GM21737 (cell line): Measurements from ENCODE around the gene SAMD3.
"Not testable (repeated sequence)": the region's sequence is repeated elsewhere in the genome, so short reads cannot be mapped to it uniquely, and the experiment has no call there.

ENCODE experiments used
- ATAC-seq: cut with Tn5 transposase; IDR thresholded peaks from one replicate; pipeline ENCODE4 v1.9.1; 2021; ENCODE audit warnings: mild to moderate bottlenecking, moderate library complexity; ENCODE audit not compliant: unreplicated experiment

Gene SAMD3

DNA sequence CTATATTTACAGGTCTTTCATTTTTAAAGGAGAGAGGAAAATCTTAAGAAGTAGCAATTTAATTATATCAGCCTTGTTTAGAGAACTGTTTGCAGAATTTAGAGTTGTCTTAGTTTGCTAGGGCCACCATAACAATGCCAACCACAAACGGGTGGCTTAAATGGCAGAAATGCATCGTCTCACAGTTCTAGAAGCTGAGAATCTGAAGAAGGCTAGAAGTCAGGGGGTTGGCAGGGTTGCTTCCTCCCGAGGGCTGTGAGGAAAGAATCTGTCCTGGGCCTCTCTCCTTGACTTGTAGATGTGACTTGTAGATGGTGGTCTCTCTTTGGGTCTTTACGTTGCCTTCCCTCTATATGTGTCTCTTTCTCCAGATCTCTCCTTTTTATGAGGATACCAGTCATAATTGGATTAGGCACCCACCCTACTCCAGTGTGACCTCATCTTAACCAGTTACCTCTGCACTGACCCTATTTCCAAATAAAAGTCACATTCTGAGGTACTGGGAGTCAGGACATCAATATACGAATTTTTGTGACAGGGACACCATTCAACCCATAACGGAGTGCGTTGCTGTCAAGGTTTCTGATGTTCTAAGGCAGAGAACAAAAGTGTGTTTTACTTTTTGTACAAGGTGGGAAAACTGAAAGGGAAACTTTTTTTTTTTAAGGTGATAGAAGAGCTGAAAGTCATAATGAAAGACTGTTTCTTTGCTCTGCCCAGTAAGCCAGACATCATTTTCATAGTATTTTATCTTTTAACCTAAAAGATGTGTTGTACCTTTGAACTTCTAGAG, 84.4 kb downstream of the SAMD3 start:
- ATAC-seq: no peak

DNA sequence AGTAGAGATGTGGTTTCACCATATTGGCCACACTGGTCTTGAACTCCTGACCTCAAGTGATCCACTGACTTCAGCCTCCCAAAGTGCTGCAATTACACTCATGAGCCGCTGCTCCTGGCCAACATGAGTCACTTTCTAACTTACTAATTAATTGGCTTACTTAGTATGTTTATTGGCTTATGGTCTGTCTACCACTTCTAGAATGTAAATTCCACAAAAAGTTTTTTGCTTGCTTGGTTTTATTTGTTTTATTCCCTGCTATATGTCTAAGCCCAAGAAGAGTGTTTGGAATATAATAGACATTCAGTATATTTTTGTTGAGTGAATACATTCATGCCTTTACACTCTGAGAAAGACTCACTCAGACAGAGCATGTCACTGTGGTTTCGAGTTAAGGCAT, 86.0 kb downstream of the SAMD3 start:
- ATAC-seq: no peak

DNA sequence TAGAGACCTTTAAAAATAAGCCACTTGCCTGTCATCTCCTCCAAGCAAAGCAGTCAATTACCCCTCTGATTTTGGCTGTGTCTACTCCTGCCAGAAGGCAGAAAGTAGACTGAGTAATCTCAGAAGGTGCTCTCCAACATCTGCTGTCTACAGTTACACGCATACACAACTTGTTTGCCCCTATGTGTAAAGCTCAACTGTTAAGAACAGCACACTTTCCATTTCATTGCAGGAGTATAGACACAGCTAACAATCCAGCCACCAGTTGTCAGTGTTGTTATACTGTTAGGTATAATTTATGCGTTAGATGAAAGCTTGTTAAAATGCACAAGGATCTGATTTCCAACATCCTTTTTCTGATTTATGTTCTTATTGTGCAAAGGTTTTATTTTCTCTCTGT, 88.2 kb downstream of the SAMD3 start:
- ATAC-seq: no peak

DNA sequence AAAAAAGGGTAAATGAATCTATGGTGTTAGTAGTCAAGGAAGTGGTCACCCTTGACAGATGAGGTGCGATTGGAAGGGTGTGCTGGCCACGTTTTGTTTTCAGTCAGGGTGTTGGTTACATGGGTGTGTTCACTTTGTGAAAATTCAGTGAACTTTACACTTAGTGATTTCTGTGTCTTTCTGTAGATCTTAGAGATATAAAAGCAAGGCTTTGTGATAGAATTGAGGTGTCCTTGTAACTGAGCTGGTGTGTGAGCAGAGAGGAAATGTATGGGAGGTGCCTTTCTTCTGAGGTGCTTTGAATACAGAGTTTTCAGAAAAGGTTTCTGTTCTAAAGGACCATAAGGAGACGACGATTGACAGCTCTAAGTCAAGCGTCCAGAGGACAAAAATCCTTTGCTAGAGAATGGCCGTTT, 90.5 kb downstream of the SAMD3 start:
- peak; percentile 73 for ATAC-seq

DNA sequence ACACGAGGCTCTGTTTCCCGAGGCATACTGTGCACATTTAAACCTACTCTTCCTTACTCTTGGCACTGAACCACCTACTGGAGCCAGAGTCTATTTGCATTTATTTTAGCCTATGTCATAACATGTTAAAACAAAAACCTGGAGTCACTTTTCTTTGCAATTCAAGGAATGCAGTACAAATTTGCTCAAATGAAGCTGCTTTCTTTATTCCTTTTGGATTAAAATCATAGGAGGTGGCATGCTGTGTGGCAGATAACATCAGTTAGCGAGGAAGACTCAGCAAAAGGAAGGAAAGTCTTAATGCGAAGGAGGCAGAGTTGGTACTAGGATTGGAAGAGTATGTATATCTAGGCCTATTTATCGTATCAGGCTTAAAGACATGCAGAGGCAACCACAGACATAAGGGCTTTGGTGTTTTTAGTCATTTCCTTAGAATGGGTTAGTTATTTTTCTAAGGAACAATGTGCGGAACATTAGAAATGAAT, 92.9 kb downstream of the SAMD3 start:
- ATAC-seq: no peak

DNA sequence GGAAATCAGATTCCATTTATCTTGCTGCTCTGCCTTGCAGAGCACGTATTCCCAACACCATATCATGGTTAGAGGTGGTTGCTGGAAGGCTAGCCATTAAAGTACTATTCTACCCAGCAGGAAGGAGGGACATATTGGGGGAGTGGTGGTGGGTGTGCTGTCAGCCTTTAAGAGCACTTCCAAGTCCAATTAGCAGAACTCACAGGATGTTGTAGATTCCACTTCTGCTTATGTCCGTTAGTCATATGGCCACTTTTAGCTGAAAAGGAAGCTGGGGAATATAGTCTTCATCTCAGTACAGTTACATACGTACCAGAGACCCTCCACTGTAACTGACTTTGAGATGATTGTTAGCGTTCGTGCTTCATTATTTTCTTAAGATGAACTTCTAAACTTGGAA, 94.4 kb downstream of the SAMD3 start:
- ATAC-seq: no peak

DNA sequence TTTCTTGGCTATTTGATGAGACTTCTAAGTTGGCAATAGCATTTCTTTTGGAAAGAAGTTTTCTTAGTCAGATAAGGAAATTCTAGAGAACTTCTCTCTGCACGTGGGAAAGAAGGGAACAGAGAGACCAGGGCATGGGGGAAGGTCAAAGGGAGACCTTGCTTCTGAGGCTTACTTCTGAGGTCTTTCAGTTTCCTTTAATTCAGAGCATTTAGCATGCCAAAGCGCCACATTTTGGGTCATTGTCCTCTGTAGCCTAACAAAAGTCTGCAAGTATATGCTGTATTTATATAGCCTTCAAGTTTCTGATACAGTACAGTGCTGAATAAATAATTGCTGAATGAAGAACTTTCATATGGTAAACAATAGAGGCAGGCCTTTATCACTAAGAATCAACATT, 95.6 kb downstream of the SAMD3 start:
- no peak for ATAC-seq

DNA sequence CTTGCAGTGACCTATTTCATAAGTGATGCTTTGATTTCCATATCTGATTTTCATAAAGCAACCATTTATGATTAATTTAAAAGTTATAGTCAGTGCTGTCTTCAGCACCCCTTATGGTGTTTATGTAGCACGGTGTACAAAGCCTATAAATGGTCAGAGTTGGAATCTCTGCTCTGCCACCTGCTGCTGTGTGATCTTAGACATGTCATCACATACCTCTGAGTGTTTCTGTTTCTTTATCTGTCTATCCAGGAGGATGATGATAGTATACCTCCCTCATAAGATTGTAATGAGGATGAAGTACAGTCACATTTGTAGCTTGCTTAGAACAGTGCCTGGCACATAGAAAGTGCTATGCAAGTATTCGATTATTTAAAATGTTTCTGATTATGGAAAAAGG, 100.5 kb downstream of the SAMD3 start:
- ATAC-seq: no peak

DNA sequence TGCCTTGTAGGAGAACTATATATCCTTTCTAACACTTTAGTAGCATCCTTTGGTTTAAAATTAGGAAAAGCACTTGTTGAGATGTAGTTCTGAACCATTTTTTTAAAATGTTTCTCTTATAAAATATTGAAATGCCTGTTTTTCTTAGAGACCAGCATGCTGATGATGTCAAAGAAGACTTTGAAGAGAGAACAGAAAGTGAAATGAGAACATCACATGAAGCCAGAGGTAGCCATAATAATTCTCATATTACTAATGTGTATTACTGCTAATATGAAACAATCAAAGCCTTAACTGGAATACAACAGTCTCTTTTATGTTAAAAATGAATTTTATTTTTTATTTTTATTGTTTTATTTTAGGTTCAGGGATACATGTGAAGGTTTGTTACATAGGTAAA, 102.0 kb downstream of the SAMD3 start:
- ATAC-seq: no peak

DNA sequence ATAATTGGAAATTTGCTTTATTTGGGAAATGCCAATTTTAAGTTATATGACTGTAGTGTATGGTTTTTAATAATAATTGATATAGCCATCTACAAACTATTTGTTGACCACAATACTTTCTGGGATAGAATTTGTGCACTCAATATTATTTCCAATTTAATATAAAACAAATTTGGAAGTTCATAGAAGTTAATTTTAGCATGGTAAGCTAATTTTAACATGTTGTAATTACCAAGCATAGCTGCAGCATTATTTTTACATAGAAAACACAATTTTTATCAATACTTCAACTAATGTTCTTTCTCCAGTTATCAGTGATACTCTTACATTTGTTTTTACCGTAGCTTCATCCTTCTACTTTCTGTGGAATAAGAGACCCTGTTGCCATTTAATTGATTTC, 103.5 kb downstream of the SAMD3 start:
- ATAC-seq: no peak

DNA sequence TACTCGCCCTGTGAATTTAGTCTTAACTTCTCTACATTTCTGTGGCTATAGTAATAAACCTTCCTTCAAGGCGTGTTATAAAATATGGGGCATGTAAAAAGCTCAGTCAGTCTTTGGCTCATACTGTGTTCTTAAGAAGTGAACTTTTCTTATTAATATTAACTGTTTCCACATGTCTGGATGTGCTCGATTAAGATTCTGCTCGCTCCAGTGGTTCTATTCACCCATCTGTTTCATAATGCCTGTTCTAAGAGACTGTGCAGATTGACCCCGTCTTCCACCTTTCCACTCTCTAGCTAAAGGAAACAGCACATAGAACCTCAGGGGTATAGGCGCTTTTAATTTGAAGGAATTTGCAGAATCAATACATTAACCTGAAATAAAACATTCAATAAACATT, 104.5 kb downstream of the SAMD3 start:
- ATAC-seq: no peak

DNA sequence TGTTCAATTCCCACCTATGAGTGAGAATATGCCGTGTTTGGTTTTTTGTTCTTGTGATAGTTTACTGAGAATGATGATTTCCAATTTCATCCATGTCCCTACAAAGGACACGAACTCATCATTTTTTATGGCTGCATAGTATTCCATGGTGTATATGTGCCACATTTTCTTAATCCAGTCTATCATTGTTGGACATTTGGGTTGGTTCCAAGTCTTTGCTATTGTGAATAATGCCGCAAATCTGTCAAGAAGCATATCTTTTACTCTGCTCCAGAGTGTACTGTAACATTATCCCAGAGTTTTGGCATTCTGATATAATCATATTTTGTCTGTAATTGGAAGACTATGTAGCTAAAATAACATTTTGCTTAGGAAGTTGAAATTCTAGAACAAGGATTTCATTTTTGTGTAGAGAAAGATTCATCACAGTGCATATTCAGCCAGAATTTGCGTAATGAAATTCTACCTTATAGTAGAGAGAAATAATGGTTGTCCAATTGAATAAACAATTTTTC, 105.5 kb downstream of the SAMD3 start:
- not testable (repeated sequence) for ATAC-seq

DNA sequence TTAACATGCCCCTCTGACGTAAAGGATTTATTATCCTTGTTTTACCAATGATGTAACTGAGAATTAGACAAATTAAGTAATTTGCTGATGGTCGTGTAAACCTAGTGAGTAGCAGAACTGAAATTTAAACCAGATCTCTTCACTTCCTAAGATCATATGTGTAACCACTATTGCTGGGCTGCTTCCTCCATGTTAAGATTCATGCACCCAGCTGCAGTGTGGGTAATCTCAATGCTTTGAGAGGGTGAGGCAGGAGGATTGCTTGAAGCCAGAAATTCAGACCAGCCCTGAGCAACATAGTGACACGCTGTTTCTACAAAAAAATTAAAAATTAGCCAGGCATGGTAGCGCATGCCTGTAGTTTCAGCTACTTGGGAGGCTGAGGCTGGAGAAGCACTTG, 106.5 kb downstream of the SAMD3 start:
- ATAC-seq: peak; percentile 43

DNA sequence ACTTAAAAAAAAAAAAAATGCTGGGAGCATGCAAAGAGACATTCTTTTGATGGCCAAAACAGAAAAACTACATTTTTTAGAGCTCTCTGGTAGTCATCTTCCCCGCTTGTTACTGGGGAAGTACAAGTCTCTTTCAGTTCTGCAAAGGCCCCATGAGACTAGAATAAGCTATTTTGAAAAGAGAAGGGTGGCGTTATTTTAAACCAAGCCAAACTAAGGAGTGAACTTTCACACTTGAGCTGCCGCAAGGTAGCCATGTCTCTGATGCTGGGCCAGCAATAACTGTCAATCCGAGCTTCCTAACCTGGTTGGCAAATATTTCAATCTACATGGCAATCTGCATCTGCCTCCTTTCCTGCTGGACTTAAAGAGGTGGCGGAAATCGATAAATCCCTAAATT, 107.7 kb downstream of the SAMD3 start:
- peak; percentile 91 for ATAC-seq

DNA sequence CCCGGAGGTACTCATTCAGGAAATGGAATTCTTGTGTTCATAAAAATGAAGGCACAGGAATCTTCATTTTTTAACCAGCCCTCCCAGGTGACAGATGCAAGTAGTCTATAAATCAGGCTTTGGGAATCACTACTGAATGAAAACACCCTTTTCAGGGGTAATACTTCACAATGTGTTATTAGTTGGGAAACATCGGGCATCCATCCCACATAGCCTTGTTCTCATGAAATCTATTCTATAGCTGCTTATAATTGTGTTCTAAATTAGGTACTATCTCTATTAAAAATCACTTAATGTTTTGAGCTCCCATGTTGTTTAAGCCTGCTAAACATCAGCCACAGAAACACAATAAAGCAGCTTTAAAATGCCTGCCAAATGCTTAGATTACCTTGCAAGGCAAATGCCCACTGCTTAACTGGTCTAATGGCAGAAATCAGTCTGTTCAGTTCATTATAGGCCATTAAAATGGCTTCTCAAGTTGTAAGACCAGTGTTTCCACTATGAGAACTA, 109.5 kb downstream of the SAMD3 start:
- no peak for ATAC-seq

DNA sequence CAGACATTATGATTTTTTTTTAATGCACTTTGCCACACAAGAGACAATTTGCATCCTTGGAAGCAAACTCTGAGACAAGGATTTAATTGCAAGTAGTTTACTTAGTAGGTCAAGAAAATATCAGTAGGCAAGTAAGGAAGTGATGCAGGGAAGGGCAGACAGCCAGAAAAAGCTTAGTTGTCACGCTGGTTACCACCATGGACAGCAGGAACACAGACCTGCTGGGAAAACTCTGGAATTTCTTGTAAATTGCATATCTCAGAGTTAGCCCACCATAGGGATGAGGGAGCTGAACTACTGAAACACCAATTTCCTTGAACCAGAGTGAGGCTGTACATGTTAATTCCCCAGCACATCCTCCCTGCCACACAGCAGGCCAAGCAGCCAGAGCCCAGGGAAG, 111.7 kb downstream of the SAMD3 start:
- ATAC-seq: no peak

DNA sequence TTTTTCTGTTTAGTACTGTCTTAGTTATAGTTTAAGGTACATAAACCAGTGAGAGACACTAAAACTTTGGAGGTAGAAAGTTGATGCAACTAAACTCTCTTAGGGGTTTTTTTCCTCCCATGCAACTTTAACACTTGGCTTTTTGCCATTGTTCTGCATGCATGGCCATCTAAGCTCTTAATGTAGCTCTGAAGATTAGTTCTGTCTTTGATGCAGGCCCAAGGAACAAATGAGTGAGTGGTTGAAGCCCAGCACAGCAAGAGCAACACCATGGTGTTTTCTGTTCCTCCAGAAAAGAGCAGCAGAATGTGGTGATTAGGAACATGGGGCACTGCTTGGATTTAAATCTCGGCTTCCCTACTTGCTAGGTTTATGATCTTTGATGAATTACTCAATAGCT, 115.0 kb downstream of the SAMD3 start:
- ATAC-seq: no peak

DNA sequence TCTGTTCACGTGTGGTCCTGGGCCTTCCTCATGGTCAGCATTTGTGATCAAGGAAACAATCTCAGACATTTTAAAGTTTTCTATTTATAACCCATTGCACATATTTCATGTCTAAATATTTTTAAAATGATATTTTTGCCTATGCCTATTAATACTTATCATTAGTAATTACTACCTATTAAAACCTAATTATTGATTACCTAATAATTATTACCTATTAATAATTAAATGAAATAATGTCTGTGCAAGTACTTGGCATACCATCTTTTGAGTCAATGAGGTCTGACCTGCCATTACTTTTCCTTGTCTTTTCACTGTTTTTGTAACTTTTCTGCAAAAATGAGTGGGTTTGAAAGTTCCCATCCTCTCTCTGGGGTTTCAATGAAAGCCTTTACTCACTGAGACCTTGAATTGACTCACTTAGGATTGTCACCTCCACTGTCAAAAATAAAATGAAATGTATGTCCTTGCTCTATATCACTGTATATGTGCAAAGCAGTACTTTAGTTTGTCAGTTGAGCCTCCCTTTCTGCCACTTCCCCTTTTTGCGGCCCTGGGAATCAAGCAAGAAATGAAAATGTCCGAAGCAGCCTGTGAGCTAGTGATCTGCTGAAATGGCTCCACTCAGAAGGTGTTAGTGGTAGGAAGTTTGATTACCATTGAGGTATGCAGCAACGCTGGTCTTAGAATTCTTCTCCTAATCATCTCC, 116.6 kb downstream of the SAMD3 start:
- peak; percentile 78 for ATAC-seq

DNA sequence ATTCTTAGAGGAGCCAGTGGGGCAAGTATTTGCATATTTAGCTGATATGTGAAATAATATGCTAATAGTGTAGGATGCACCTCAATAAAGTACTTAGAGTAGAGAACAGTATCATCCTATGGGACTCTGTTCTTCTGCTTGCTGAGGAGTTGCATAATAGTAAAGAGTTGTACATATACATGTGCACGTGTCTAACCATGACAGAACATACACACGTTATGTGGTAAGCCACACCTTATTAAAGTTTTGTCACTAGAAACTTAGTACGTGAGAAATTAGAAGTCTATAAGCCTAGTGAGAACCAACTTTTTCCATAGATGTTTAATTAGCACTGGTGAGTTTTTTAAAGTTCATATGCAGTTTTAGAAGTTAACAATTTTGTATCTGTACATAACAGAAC, 123.6 kb downstream of the SAMD3 start:
- ATAC-seq: no peak

DNA sequence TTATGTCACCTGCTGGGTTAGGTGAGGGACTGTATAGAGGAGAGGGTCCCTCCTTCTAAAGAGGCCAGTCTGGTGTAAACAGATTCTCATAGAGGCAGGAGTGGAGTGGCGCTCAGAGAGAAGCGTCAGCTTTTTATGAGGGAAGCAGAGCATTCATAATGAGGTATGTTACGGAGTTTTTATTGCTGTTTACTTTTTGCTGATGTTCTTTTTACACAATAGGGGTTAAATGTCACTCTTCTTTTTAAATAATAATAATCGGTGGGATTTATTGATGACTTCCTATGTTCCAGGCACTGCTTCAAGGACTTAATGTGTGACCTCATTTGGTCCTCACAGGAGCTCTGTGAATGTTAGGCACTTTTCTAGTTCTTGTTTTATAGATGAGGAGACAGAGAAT, 124.4 kb downstream of the SAMD3 start:
- ATAC-seq: no peak
